HEK293T (cell line): Measurements from ENCODE around the gene HLCS.

Source experiments
- ARNT ChIP-seq: fragments of 450-650 bp; IDR thresholded peaks from 2 replicates; pipeline ENCODE4 v1.6.1; 2017; ENCODE audit warnings: mild to moderate bottlenecking
- BHLHE40 ChIP-seq: fragments of 450-650 bp; IDR thresholded peaks from 2 replicates; pipeline ENCODE4 v1.6.1; 2016; ENCODE audit warnings: mild to moderate bottlenecking, moderate library complexity, borderline replicate concordance
- CTBP1 ChIP-seq: fragments of 450-650 bp; IDR thresholded peaks from 2 replicates; pipeline ENCODE4 v1.6.1; 2016; ENCODE audit warnings: borderline replicate concordance
- FOXA1 ChIP-seq: fragments of 450-650 bp; IDR thresholded peaks from 2 replicates; pipeline ENCODE4 v1.6.1; 2016; ENCODE audit warnings: mild to moderate bottlenecking
- FOXK2 ChIP-seq: fragments of 450-650 bp; IDR thresholded peaks from 2 replicates; pipeline ENCODE4 v1.6.1; 2016; ENCODE audit warnings: mild to moderate bottlenecking
- FOXM1 ChIP-seq: fragments of 450-650 bp; IDR thresholded peaks from 2 replicates; pipeline ENCODE4 v1.6.1; 2017; ENCODE audit warnings: mild to moderate bottlenecking, borderline replicate concordance
- LEF1 ChIP-seq: fragments of 450-650 bp; IDR thresholded peaks from 2 replicates; pipeline ENCODE4 v1.6.1; 2017; ENCODE audit warnings: mild to moderate bottlenecking, borderline replicate concordance
- PKNOX1 ChIP-seq: fragments of 450-650 bp; IDR thresholded peaks from 2 replicates; pipeline ENCODE4 v1.6.1; 2016
- SP1 ChIP-seq: fragments of 450-650 bp; IDR thresholded peaks from 2 replicates; pipeline ENCODE4 v1.6.1; 2017
- SUZ12 ChIP-seq: fragments of 450-650 bp; IDR thresholded peaks from 2 replicates; pipeline ENCODE4 v1.6.1; 2016; ENCODE audit warnings: mild to moderate bottlenecking

DNA sequence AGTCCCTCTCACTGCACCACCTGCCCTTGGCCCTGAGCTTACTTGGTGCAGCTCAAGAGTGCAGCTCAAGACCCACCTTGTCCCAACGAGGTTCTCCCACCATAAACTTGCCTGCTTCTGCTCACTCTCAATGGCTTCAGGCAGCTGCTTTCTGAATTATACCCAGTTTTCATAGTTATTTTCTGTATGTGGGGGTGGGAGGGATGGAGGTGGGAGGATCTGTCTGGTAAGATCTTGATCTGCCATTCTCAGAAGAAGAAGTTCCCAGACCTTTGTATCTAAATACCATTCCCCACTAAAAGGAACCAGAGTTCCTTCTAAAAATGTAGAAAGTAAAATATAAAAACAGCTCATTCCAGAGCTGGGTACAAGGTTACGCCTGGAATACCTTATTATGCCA lies 156.0 kb downstream of the HLCS start:
- TF ChIP-seq FOXM1 (no peak), ARNT (no peak), FOXK2 (no peak), LEF1 (no peak), CTBP1 (no peak), SP1 (no peak), PKNOX1 (no peak), SUZ12 (no peak), FOXA1 (no peak), BHLHE40 (no peak)
